22Rv1 (cell line): Measurements from ENCODE around the gene GSG1L.
"Not testable (repeated sequence)": the region's sequence is repeated elsewhere in the genome, so short reads cannot be mapped to it uniquely, and the experiment has no call there.

Source experiments
- H3K27ac ChIP-seq: fragments of 450-650 bp; 2 replicates; pipeline ENCODE4 v1.5.1; 2017
- CTCF ChIP-seq: fragments of 450-650 bp; IDR thresholded peaks from 2 replicates; pipeline ENCODE4 v1.5.1; 2017; ENCODE audit warnings: mild to moderate bottlenecking
- ZFX ChIP-seq: fragments of 450-650 bp; IDR thresholded peaks from 2 replicates; pipeline ENCODE4 v1.6.1; 2017; ENCODE audit warnings: antibody characterized with exemption, borderline replicate concordance

The GSG1L gene

GRCh38 chr16:27880287-27880686 lies 183.2 kb downstream of the GSG1L start:
- TF ChIP-seq ZFX, result no peak

GRCh38 chr16:27879601-27880247 lies 183.8 kb downstream of the GSG1L start:
- TF ChIP-seq ZFX (no peak), CTCF (no peak)
- H3K27ac ChIP-seq, result no peak overlapping the region

More at GRCh38 chr16:27880287-27880686, 183.2 kb downstream of the GSG1L start:
- H3K27ac ChIP-seq, result no peak overlapping the region

GRCh38 chr16:27872627-27873026 lies 190.9 kb downstream of the GSG1L start:
- not testable (repeated sequence) for H3K27ac ChIP-seq

- H3K27ac ChIP-seq, result no peak overlapping the region
- TF ChIP-seq ZFX (no peak), CTCF (no peak)
Observed at GRCh38 chr16:27870116-27870798, 193.3 kb downstream of the GSG1L start.

GRCh38 chr16:27869411-27869810 lies 194.1 kb downstream of the GSG1L start:
- H3K27ac ChIP-seq, result no peak overlapping the region

GRCh38 chr16:27868180-27868579 lies 195.3 kb downstream of the GSG1L start:
- no peak for TF ChIP-seq ZFX
- TF ChIP-seq CTCF, result no peak
- H3K27ac ChIP-seq, result no peak overlapping the region

More at GRCh38 chr16:27869411-27869810, 194.1 kb downstream of the GSG1L start:
- TF ChIP-seq ZFX, result no peak
- TF ChIP-seq CTCF, result no peak

- no peak overlapping the region for H3K27ac ChIP-seq
- TF ChIP-seq ZFX (no peak), CTCF (peak; percentile 81)
Observed at GRCh38 chr16:27867122-27868110, 196.1 kb downstream of the GSG1L start.

- TF ChIP-seq ZFX, result no peak
- no peak for TF ChIP-seq CTCF
- H3K27ac ChIP-seq, result no peak overlapping the region
Observed at GRCh38 chr16:27863377-27863776, 200.1 kb downstream of the GSG1L start.
